Neural progenitor cell (in vitro differentiated cells): ENCODE measurements around the gene EGFR. TPM values are rescaled to one million over a fixed set of nuclear protein-coding genes. Genes with fewer than 3 reads are reported as not detected.

Experiments used
- DNase-seq: peaks from one replicate; pipeline ENCODE4 v3.0.0-alpha.2; 2016; ENCODE audit warnings: low spot score
- H2AFZ ChIP-seq: fragments of 200-600 bp; sonication (generic); replicated peaks from 2 replicates; pipeline ENCODE4 v1.6.1; 2016; ENCODE audit warnings: antibody characterized with exemption
- H3F3A ChIP-seq: fragments of 200-600 bp; sonication (generic); 2 replicates; pipeline ENCODE4 v1.6.1; 2016; ENCODE audit warnings: antibody characterized with exemption, low read depth
- H3K27ac ChIP-seq: fragments of 200-600 bp; sonication (generic); 2 replicates; pipeline ENCODE4 v1.5.1; 2016; ENCODE audit warnings: mild to moderate bottlenecking
- H3K27me3 ChIP-seq: fragments of 200-600 bp; sonication (generic); 2 replicates; pipeline ENCODE4 v1.6.1; 2016; ENCODE audit warnings: mild to moderate bottlenecking, moderate library complexity
- H3K36me3 ChIP-seq: fragments of 200-600 bp; sonication (generic); 2 replicates; pipeline ENCODE4 v1.5.1; 2016
- H3K4me1 ChIP-seq: fragments of 200-600 bp; sonication (generic); 2 replicates; pipeline ENCODE4 v1.6.1; 2016; ENCODE audit warnings: mixed run types
- H3K4me2 ChIP-seq: fragments of 200-600 bp; sonication (generic); 2 replicates; pipeline ENCODE4 v1.6.1; 2016
- H3K4me3 ChIP-seq: fragments of 200-600 bp; sonication (generic); 2 replicates; pipeline ENCODE4 v1.5.1; 2016
- H3K79me2 ChIP-seq: fragments of 200-600 bp; sonication (generic); 2 replicates; pipeline ENCODE4 v1.6.1; 2016; ENCODE audit warnings: low read depth
- H3K9ac ChIP-seq: fragments of 200-600 bp; sonication (generic); 2 replicates; pipeline ENCODE4 v1.6.1; 2016
- H3K9me3 ChIP-seq: fragments of 200-600 bp; sonication (generic); 2 replicates; pipeline ENCODE4 v1.5.1; 2016; ENCODE audit warnings: low read depth
- H4K20me1 ChIP-seq: fragments of 200-600 bp; sonication (generic); 2 replicates; pipeline ENCODE4 v1.6.1; 2016; ENCODE audit warnings: low read depth
- H3K27ac Mint-ChIP-seq: 3 replicates; pipeline ENCODE4 v1.8.0; 2021; ENCODE audit warnings: mixed read lengths
- H3K27me3 Mint-ChIP-seq: 2 replicates; pipeline ENCODE4 v1.8.0; 2022; ENCODE audit warnings: low read depth, mild to moderate bottlenecking, inconsistent platforms, moderate library complexity, mixed read lengths; ENCODE audit not compliant: insufficient read depth
- H3K36me3 Mint-ChIP-seq: 3 replicates; pipeline ENCODE4 v1.8.0; 2021; ENCODE audit warnings: mixed read lengths
- H3K4me1 Mint-ChIP-seq: 3 replicates; pipeline ENCODE4 v1.8.0; 2021; ENCODE audit warnings: mixed read lengths
- H3K4me3 Mint-ChIP-seq: 3 replicates; pipeline ENCODE4 v1.8.0; 2021; ENCODE audit warnings: mild to moderate bottlenecking, moderate library complexity, mixed read lengths
- H3K9me3 Mint-ChIP-seq: 3 replicates; pipeline ENCODE4 v1.8.0; 2020; ENCODE audit warnings: mixed read lengths
- CTCF ChIP-seq: fragments of 200-600 bp; sonication (generic); IDR thresholded peaks from 2 replicates; pipeline ENCODE4 v1.5.1; 2017; ENCODE audit warnings: antibody characterized with exemption, mild to moderate bottlenecking
- EZH2 ChIP-seq: fragments of 200-600 bp; sonication (generic); IDR thresholded peaks from 2 replicates; pipeline ENCODE4 v1.6.1; 2017; ENCODE audit warnings: antibody characterized with exemption, mild to moderate bottlenecking, moderate library complexity
- EZH2phosphoT487 ChIP-seq: fragments of 200-600 bp; sonication (generic); IDR thresholded peaks from 2 replicates; pipeline ENCODE4 v1.6.1; 2017; ENCODE audit warnings: antibody characterized with exemption
- total RNA-seq: library from RNA; depleted of rRNA; stranded (reverse); fragments of >200 nt; gene quantifications from 2 replicates; pipeline ENCODE4 v1.2.3, GENCODE V29; 2015; ENCODE audit warnings: low replicate concordance

The EGFR gene
- total RNA-seq, 1 donor from 2014 or later, result 4.6 TPM

DNA sequence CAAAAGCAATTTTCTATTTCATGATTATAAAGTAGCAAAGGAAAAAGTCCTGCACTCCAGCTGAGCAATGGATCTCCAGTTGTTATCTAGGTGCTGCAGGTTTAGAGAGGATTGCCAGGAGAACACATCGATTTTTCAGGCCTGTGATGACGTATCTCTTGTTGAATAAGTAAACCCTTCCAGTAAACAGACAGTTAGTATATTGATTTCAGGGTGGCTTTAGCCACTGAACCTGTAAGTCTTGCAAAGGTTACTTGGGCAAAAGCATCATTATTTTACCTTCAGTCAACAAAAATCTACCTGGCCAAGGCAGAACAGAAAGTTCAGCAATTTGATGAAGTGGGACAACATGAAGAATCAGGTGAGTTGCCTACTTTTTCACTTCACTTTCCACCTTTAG is 12.3 kb downstream of the EGFR start:
- no peaks in the 10 kb centered on the region for H3F3A ChIP-seq
- H3K27me3 ChIP-seq, result no peaks in the 10 kb centered on the region
- H3K9ac ChIP-seq, result no peak overlapping the region
- no peaks in the 10 kb centered on the region for H3K4me1 ChIP-seq
- no peaks in the 10 kb centered on the region for H3K9me3 Mint-ChIP-seq
- peaks cover 2% of the 10 kb centered on the region for H3K27me3 Mint-ChIP-seq
- no peak overlapping the region for H3K4me2 ChIP-seq
- H3K36me3 ChIP-seq, result no peaks in the 10 kb centered on the region
- TF ChIP-seq EZH2phosphoT487, result no peak
- TF ChIP-seq CTCF, result no peak
- no peak for TF ChIP-seq EZH2
- H3K79me2 ChIP-seq, result no peaks in the 10 kb centered on the region
- H3K4me1 Mint-ChIP-seq, result no peaks in the 10 kb centered on the region
- DNase-seq, result no peak
- no peak overlapping the region for H3K27ac Mint-ChIP-seq
- H2AFZ ChIP-seq, result no peak overlapping the region
- no peaks in the 10 kb centered on the region for H4K20me1 ChIP-seq
- H3K4me3 ChIP-seq, result no peak overlapping the region
- H3K4me3 Mint-ChIP-seq, result no peak overlapping the region
- H3K9me3 ChIP-seq, result no peaks in the 10 kb centered on the region
- H3K27ac ChIP-seq, result no peak overlapping the region
- no peaks in the 10 kb centered on the region for H3K36me3 Mint-ChIP-seq

GRCh38 chr7:55032069-55032699 is 13.4 kb downstream of the EGFR start:
- no peaks in the 10 kb centered on the region for H3K36me3 Mint-ChIP-seq
- Histone ChIP-seq H3K9me3 (no peaks in the 10 kb centered on the region), H4K20me1 (no peaks in the 10 kb centered on the region), H3K27me3 (no peaks in the 10 kb centered on the region), H3K36me3 (no peaks in the 10 kb centered on the region), H3K4me1 (peaks cover 7% of the 10 kb centered on the region), H3K4me2 (no peak overlapping the region), H3K4me3 (no peak overlapping the region), H3K27ac (no peak overlapping the region), H3F3A (no peaks in the 10 kb centered on the region), H2AFZ (no peak overlapping the region), H3K79me2 (no peaks in the 10 kb centered on the region), H3K9ac (no peak overlapping the region)
- no peak for DNase-seq
- H3K27ac Mint-ChIP-seq, result no peak overlapping the region
- TF ChIP-seq EZH2phosphoT487 (no peak), EZH2 (no peak), CTCF (no peak)
- H3K4me1 Mint-ChIP-seq, result no peaks in the 10 kb centered on the region
- no peaks in the 10 kb centered on the region for H3K9me3 Mint-ChIP-seq
- H3K27me3 Mint-ChIP-seq, result peaks cover 2% of the 10 kb centered on the region
- no peak overlapping the region for H3K4me3 Mint-ChIP-seq

- H3K79me2 ChIP-seq, result no peaks in the 10 kb centered on the region
- no peaks in the 10 kb centered on the region for H3K9me3 Mint-ChIP-seq
- no peak overlapping the region for H3K27ac ChIP-seq
- H3K4me3 Mint-ChIP-seq, result no peak overlapping the region
- no peak overlapping the region for H3K4me2 ChIP-seq
- H3K27me3 Mint-ChIP-seq, result peaks cover 2% of the 10 kb centered on the region
- peaks cover 7% of the 10 kb centered on the region for H3K4me1 ChIP-seq
- H3K9me3 ChIP-seq, result no peaks in the 10 kb centered on the region
- no peaks in the 10 kb centered on the region for H4K20me1 ChIP-seq
- no peaks in the 10 kb centered on the region for H3K36me3 Mint-ChIP-seq
- no peaks in the 10 kb centered on the region for H3K36me3 ChIP-seq
- no peak overlapping the region for H3K4me3 ChIP-seq
- H3F3A ChIP-seq, result no peaks in the 10 kb centered on the region
- H3K9ac ChIP-seq, result no peak overlapping the region
- no peak for DNase-seq
- no peak overlapping the region for H2AFZ ChIP-seq
- no peak overlapping the region for H3K27ac Mint-ChIP-seq
- H3K27me3 ChIP-seq, result no peaks in the 10 kb centered on the region
- H3K4me1 Mint-ChIP-seq, result no peaks in the 10 kb centered on the region
- TF ChIP-seq EZH2 (no peak), CTCF (no peak), EZH2phosphoT487 (no peak)
Observed at GRCh38 chr7:55033236-55033846, 14.5 kb downstream of the EGFR start.
